Colonic mucosa (tissue), 4 donors: ENCODE data around the gene RBM15. TPM values are rescaled to one million over a fixed set of nuclear protein-coding genes. Genes with fewer than 3 reads are reported as not detected.

ENCODE experiments used
- DNase-seq: peaks from one replicate; pipeline ENCODE4 v3.0.0-alpha.2; 2020
- H3K27ac ChIP-seq: fragments of 200-600 bp; one replicate; pipeline ENCODE4 v1.8.0; 2021
- H3K27me3 ChIP-seq: fragments of 200-600 bp; one replicate; pipeline ENCODE4 v1.8.0; 2021
- H3K36me3 ChIP-seq: fragments of 200-600 bp; one replicate; pipeline ENCODE4 v1.8.0; 2021
- H3K4me1 ChIP-seq: fragments of 200-600 bp; one replicate; pipeline ENCODE4 v1.8.0; 2021; ENCODE audit warnings: mild to moderate bottlenecking
- H3K4me3 ChIP-seq: fragments of 200-600 bp; one replicate; pipeline ENCODE4 v1.8.0; 2021
- H3K9ac ChIP-seq, 2 donors: one replicate each; pipeline ENCODE4 v1.7.0; 2013; ENCODE audit warnings: control low read depth in 2 of 2, low read depth in 2 of 2, low read length in 2 of 2
- H3K9me3 ChIP-seq: fragments of 200-600 bp; one replicate; pipeline ENCODE4 v1.8.0; 2021
- intact Hi-C: fragments of 100-400 bp; cut with DNase I; formaldehyde crosslinking; loops from one replicate; pipeline ENCODE4 v1.14.1; 2022
- total RNA-seq, 2 donors: library from RNA; stranded (reverse); fragmentation: NEBNext Ultra II Directional in 1 of 2; extraction: Animal tissue kit (Norgen Biotek cat#: 25700) in 1 of 2; gene quantifications; one replicate each; pipeline ENCODE4 v1.2.1, GENCODE V29; 2021
- TF ChIP-seq, protein P1 (sequence below): fragments of 200-600 bp; IDR thresholded peaks from one replicate; pipeline ENCODE4 v1.8.0; 2022; ENCODE audit warnings: antibody characterized with exemption, mild to moderate bottlenecking
- donor health status: healthy.
- donor health status: DM: no; HTN: no; CAD: no.
- donor health status: DM: no; HTN: no; CAD: no.

Gene RBM15, protein sequence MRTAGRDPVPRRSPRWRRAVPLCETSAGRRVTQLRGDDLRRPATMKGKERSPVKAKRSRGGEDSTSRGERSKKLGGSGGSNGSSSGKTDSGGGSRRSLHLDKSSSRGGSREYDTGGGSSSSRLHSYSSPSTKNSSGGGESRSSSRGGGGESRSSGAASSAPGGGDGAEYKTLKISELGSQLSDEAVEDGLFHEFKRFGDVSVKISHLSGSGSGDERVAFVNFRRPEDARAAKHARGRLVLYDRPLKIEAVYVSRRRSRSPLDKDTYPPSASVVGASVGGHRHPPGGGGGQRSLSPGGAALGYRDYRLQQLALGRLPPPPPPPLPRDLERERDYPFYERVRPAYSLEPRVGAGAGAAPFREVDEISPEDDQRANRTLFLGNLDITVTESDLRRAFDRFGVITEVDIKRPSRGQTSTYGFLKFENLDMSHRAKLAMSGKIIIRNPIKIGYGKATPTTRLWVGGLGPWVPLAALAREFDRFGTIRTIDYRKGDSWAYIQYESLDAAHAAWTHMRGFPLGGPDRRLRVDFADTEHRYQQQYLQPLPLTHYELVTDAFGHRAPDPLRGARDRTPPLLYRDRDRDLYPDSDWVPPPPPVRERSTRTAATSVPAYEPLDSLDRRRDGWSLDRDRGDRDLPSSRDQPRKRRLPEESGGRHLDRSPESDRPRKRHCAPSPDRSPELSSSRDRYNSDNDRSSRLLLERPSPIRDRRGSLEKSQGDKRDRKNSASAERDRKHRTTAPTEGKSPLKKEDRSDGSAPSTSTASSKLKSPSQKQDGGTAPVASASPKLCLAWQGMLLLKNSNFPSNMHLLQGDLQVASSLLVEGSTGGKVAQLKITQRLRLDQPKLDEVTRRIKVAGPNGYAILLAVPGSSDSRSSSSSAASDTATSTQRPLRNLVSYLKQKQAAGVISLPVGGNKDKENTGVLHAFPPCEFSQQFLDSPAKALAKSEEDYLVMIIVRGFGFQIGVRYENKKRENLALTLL
- 10 to 100 TPM; 24.1 to 35.9 TPM for total RNA-seq

DNA sequence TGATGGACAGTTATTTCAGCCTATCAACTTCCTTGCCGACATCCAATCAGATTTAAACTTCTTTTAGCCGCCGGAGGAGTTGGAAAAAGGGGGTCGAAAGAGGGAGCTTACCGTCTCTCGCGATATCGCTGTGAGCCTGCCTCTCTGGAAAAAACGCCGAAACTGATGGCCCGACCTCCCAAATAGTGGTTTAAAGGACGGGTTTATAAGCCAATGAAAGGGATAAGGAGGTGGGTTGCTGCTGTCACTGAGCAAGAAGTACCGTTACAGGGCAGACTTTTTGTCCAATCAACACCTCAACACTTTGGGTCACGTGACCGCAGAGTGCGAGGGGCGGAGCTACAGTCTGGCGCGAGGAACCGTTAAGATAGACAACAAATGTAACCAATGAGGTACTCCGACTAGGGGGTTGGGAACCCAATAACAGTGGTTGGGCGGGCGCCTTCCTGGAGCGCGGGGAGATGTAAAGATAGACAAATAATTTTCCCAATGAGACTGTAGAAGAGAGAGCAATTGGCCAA is at the start of gene RBM15:
RBM15 (plus strand) TSS at position 492 of the 521 bp plus-strand sequence; CDS start at position 521, 29 bp downstream.
- H3K4me1 ChIP-seq, result peaks cover 24% of the 10 kb centered on the region
- TF ChIP-seq, protein P1, sequence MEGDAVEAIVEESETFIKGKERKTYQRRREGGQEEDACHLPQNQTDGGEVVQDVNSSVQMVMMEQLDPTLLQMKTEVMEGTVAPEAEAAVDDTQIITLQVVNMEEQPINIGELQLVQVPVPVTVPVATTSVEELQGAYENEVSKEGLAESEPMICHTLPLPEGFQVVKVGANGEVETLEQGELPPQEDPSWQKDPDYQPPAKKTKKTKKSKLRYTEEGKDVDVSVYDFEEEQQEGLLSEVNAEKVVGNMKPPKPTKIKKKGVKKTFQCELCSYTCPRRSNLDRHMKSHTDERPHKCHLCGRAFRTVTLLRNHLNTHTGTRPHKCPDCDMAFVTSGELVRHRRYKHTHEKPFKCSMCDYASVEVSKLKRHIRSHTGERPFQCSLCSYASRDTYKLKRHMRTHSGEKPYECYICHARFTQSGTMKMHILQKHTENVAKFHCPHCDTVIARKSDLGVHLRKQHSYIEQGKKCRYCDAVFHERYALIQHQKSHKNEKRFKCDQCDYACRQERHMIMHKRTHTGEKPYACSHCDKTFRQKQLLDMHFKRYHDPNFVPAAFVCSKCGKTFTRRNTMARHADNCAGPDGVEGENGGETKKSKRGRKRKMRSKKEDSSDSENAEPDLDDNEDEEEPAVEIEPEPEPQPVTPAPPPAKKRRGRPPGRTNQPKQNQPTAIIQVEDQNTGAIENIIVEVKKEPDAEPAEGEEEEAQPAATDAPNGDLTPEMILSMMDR, result no peak
- H3K27ac ChIP-seq, result peak within 1 kb of the TSS; percentile 99
- intact Hi-C loops, result no loop called here
- peak within 1 kb of the TSS; percentile 85 to 98 for H3K9ac ChIP-seq
- peak; percentile 98 for DNase-seq
- H3K9me3 ChIP-seq, result no peaks in the 10 kb centered on the region
- H3K27me3 ChIP-seq, result no peaks in the 10 kb centered on the region
- H3K36me3 ChIP-seq, result no peaks in the 10 kb centered on the region
- peak within 1 kb of the TSS; percentile 85 for H3K4me3 ChIP-seq

DNA sequence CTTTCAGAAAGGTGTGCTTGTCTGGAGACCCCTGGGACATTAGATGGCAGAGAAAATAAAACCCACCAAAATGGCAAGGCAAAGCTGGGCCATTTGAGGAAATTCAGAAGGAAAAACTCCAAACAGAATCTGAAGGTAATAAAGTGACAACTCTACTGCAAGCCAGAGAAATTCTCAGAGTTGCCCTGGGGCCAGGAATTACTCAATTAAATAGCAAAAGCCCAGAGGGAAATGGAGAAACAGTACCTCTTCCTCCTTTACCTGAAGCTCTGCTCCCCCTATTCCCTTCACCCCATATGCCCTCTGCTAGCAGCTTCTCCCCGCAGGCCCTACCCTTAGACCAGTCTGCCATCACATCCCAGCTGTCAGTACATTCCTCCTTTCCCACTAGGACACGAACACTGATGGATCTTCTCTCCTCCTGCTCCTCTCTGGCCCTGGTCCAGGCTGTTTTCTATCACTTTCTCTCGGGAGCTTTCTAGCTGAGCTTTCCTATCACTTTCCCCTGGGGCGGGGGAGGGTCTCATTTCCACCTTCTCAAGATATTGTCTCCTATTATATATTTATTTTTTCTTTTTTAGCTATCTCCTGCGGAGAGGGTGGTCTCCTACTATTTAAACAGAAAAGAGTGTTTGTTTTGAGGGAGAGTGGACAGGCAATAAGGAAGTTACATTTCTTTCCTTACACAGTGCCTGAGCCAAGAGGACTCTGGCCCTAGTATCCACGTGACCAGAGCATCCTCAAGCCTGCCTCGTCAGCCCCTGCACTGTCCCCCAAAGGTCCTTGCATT is 47.7 kb upstream of the RBM15 start:
- TF ChIP-seq, protein P1, result no peak
- no peaks in the 10 kb centered on the region for H3K27me3 ChIP-seq
- peak; percentile 64 for DNase-seq
- H3K4me3 ChIP-seq, result no peak overlapping the region
- no peaks in the 10 kb centered on the region for H3K9me3 ChIP-seq
- H3K27ac ChIP-seq, result peak overlapping the region; percentile 43
- no peaks in the 10 kb centered on the region for H3K4me1 ChIP-seq
- intact Hi-C loops, result no loop called here
- H3K9ac ChIP-seq, result no peak overlapping the region
- H3K36me3 ChIP-seq, result no peaks in the 10 kb centered on the region

DNA sequence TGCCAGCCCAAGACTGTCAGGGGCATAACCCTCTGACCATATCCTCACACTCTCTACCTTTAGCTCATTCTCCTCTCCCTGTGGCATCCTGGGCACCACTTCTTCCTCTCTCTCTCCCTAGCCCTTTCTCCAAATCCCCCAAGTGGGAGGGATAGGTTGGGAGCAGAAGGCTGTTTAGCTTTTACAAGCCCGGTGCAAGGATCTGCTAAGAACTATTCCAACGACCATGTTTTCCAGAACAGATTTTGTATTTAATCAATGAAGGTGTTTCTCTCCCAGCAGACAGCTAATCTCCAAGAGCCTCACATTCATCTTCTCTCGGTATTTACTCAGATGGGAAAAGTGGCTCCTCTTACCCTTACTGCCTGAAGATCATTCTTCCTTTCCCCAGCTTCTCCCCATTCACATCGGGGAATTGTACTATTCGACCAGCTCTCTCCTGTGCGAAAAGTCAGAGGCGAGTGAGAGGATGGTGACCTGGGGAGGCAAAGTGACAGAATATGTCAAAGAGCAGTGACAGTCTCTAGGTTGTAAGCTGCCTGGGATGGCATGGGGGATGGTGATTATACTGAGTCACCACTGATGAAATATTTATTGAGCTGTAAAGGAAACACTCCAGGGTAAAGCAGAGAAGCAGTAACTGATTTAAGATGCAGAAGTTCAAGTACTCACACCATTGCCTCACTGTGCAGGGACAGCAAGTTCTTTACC is 47.0 kb upstream of the RBM15 start:
- Histone ChIP-seq H3K4me1 (no peaks in the 10 kb centered on the region), H3K9me3 (no peaks in the 10 kb centered on the region), H3K4me3 (no peak overlapping the region), H3K36me3 (no peaks in the 10 kb centered on the region), H3K9ac (no peak overlapping the region), H3K27ac (no peak overlapping the region), H3K27me3 (no peaks in the 10 kb centered on the region)
- TF ChIP-seq, protein P1, result no peak
- DNase-seq, result peak; percentile 25
- intact Hi-C loops, result no loop called here

DNA sequence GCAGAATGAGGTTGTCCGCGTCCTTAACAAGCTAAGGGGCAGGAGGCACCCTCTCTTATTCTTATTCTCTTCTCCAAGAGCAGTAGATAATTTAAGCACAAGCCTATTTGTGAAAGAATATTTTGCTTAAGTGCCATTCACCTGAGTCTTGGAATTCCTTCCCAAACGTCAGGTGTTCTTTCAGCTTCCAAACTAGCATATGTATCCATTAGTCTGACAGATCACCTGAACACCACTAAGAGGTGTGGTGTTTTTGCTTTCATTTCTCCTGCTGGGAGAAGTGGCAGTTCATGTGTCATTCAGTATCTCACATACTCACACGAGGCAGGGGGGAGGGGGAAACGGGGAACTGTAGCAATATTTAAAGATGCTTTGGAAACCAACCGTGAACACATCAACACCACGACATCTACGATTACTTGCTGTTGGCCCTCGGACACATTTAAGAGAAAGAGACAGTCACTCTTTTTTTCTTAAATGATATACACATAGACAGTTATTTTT is 45.5 kb upstream of the RBM15 start:
- no peak overlapping the region for H3K27ac ChIP-seq
- H3K9ac ChIP-seq, result no peak overlapping the region
- no peaks in the 10 kb centered on the region for H3K9me3 ChIP-seq
- TF ChIP-seq, protein P1, result no peak
- no peak for DNase-seq
- no peak overlapping the region for H3K4me3 ChIP-seq
- no peaks in the 10 kb centered on the region for H3K27me3 ChIP-seq
- H3K36me3 ChIP-seq, result no peaks in the 10 kb centered on the region
- intact Hi-C loops, result no loop called here
- no peaks in the 10 kb centered on the region for H3K4me1 ChIP-seq
